Measurements from ENCODE around the gene CCDC3. TPM values are rescaled to one million over a fixed set of nuclear protein-coding genes. Genes with fewer than 3 reads are reported as not detected.
A peak's percentile ranks its signal among the peaks of the same experiment; 100 is the strongest.

Gene CCDC3
- polyA plus RNA-seq (2013, experiment 1 of 2) = 1.8 TPM
- 2.3 TPM for polyA plus RNA-seq (2013, experiment 2 of 2)

GRCh38 chr10:13001041-13001886 is at the start of gene CCDC3:
Gene CCDC3 (minus strand): TSS chr10:13001713. CDS start chr10:13001570, 143 bp downstream.
- peaks cover 48% of the 10 kb centered on the region for H3K27me3 ChIP-seq (ENCODE audit: insufficient read depth, low read length)
- peak within 1 kb of the TSS; percentile 49 for H3K4me3 ChIP-seq (ENCODE audit: low read length)
- WGBS = 2% methylated on average over 93 of the region's 93 CpGs
- H3K9me3 ChIP-seq (ENCODE audit: insufficient read depth, low read depth, low read length) = 0 out of 2 replicates have a peak, but pooled peaks cover 3% of the 10 kb centered on the region
- H3K9ac ChIP-seq (ENCODE audit: low read depth, low read length) = peak within 1 kb of the TSS; percentile 20; the same call in 1 of the 2 replicates
- no peaks in the 10 kb centered on the region for H3K36me3 ChIP-seq (ENCODE audit: insufficient read depth, low read length)
- H3K27ac ChIP-seq (ENCODE audit: low read depth, low read length) = no peak within 1 kb of the TSS
- peaks cover 2% of the 10 kb centered on the region; the same call in 1 of the 2 replicates for H3K4me1 ChIP-seq (ENCODE audit: insufficient read depth, low read length)

DNA sequence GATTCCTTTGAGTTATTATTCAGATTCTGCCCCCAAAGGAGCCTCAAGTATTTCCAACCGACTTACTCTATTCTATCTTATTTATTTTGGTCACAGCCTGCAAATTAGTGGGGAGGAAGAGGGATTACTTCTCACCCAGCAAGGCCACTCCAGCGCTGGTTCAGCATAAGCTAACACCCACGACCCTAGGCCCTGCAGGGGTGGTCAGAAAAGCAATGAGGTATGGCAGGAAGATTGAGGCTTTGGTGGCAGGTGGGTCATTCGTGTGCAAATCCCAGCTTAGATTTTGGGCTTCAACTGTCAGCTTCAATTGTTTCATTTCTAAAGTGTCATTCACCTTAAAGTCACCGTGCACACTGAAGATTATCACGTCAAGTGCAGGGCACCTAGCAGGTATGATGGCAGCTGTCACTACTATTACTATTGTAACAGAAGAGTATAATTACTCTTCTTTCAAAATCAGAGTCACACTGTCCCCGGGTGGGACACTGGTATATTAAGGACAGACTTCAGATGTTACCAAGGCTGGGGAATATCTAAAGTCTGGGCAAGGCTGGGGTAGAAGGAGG is 49.7 kb upstream of the CCDC3 start:
- no peaks in the 10 kb centered on the region for H3K9me3 ChIP-seq (ENCODE audit: insufficient read depth, low read depth, low read length)
- H3K4me1 ChIP-seq (ENCODE audit: insufficient read depth, low read length) = peaks cover 19% of the 10 kb centered on the region
- H3K4me3 ChIP-seq (ENCODE audit: low read length) = no peak overlapping the region
- H3K9ac ChIP-seq (ENCODE audit: low read depth, low read length) = no peak overlapping the region
- WGBS = 48% methylated on average over 6 of the region's 7 CpGs
- H3K27ac ChIP-seq (ENCODE audit: low read depth, low read length) = no peak overlapping the region
- no peaks in the 10 kb centered on the region for H3K36me3 ChIP-seq (ENCODE audit: insufficient read depth, low read length)
- H3K27me3 ChIP-seq (ENCODE audit: insufficient read depth, low read length) = no peaks in the 10 kb centered on the region

- no peak overlapping the region for H3K9ac ChIP-seq (ENCODE audit: low read depth, low read length)
- 79% methylated on average over 6 of the region's 6 CpGs for WGBS
Observed at GRCh38 chr10:13049774-13050420, 48.4 kb upstream of the CCDC3 start.

GRCh38 chr10:13048762-13049161 is 47.2 kb upstream of the CCDC3 start:
- no peak overlapping the region for H3K4me3 ChIP-seq (ENCODE audit: low read length)
- H3K36me3 ChIP-seq (ENCODE audit: insufficient read depth, low read length) = no peaks in the 10 kb centered on the region
- no peaks in the 10 kb centered on the region for H3K27me3 ChIP-seq (ENCODE audit: insufficient read depth, low read length)
- H3K27ac ChIP-seq (ENCODE audit: low read depth, low read length) = no peak overlapping the region
- H3K4me1 ChIP-seq (ENCODE audit: insufficient read depth, low read length) = peaks cover 19% of the 10 kb centered on the region
- H3K9me3 ChIP-seq (ENCODE audit: insufficient read depth, low read depth, low read length) = no peaks in the 10 kb centered on the region
- WGBS = 91% methylated on average over 2 of the region's 3 CpGs
- no peak overlapping the region for H3K9ac ChIP-seq (ENCODE audit: low read depth, low read length)

More at GRCh38 chr10:13049774-13050420, 48.4 kb upstream of the CCDC3 start:
- Histone ChIP-seq H3K9me3 (ENCODE audit: insufficient read depth, low read depth, low read length) (no peaks in the 10 kb centered on the region), H3K27me3 (ENCODE audit: insufficient read depth, low read length) (no peaks in the 10 kb centered on the region), H3K4me3 (ENCODE audit: low read length) (no peak overlapping the region), H3K36me3 (ENCODE audit: insufficient read depth, low read length) (no peaks in the 10 kb centered on the region), H3K4me1 (ENCODE audit: insufficient read depth, low read length) (peaks cover 19% of the 10 kb centered on the region), H3K27ac (ENCODE audit: low read depth, low read length) (no peak overlapping the region)

- H3K4me3 ChIP-seq (ENCODE audit: low read length) = no peak overlapping the region
- H3K27me3 ChIP-seq (ENCODE audit: insufficient read depth, low read length) = no peaks in the 10 kb centered on the region
- H3K36me3 ChIP-seq (ENCODE audit: insufficient read depth, low read length) = no peaks in the 10 kb centered on the region
- no peak overlapping the region; the same call in 1 of the 2 replicates for H3K27ac ChIP-seq (ENCODE audit: low read depth, low read length)
- H3K9ac ChIP-seq (ENCODE audit: low read depth, low read length) = no peak overlapping the region
- H3K9me3 ChIP-seq (ENCODE audit: insufficient read depth, low read depth, low read length) = no peaks in the 10 kb centered on the region
- peaks cover 19% of the 10 kb centered on the region for H3K4me1 ChIP-seq (ENCODE audit: insufficient read depth, low read length)
- 63% methylated on average over 12 of the region's 12 CpGs for WGBS
Observed at GRCh38 chr10:13047529-13048206, 46.2 kb upstream of the CCDC3 start.

DNA sequence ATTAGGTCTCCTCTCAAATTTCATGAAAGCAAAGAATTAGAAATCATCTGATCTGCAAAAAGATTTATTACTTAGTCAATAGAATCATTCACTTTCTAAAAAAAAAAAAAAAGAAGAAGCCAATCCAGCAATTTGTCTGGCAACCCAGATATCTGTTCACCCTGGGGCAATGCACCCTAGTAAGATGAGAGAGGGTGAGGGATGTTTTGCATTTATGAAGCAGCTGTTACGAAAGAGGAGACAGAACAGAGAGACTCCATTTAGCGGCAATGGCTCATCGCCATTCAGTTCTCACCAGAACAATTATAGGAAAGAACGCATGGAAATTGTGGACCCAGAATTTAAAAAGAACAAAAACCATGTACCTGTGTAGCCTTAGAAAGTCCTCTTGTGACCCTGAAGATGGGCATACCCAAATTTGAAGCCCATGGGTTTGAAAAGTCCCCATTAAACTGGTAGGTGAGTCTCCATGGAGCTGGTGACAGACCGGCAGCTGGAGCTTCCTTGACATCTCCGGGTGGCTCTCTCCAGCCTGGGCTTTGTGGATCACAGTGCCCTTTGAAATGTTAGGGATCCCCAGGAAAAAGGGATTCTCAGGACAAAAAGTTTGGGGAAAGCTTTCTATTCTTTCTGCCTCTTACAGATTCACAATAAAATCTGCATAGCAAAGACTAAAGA is 45.5 kb upstream of the CCDC3 start:
- H3K27ac ChIP-seq (ENCODE audit: low read depth, low read length) = no peak overlapping the region
- no peaks in the 10 kb centered on the region for H3K27me3 ChIP-seq (ENCODE audit: insufficient read depth, low read length)
- 71% methylated on average over 6 of the region's 6 CpGs for WGBS
- H3K4me1 ChIP-seq (ENCODE audit: insufficient read depth, low read length) = peaks cover 19% of the 10 kb centered on the region
- H3K9ac ChIP-seq (ENCODE audit: low read depth, low read length) = no peak overlapping the region
- H3K4me3 ChIP-seq (ENCODE audit: low read length) = no peak overlapping the region
- H3K9me3 ChIP-seq (ENCODE audit: insufficient read depth, low read depth, low read length) = no peaks in the 10 kb centered on the region
- no peaks in the 10 kb centered on the region for H3K36me3 ChIP-seq (ENCODE audit: insufficient read depth, low read length)

DNA sequence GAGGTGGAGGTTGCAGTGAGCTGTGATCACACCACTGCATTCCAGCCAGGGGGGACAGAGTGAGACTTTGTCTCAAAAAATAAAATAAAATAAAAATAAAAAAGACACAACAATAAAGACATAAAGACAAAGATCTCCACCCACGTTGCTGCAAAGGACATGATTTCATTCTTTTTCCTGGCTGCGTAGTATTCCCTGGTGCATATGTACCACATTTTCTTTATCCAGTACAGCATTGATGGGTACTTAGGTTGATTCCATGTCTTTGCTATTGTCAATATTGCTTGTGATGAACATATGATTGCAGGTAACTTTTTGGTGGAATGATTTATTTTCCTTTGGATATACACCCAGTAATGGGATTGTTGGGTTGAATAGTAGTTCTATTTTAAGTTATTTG is 42.0 kb upstream of the CCDC3 start:
- Histone ChIP-seq H3K4me1 (ENCODE audit: insufficient read depth, low read length) (peaks cover 13% of the 10 kb centered on the region; the same call in 1 of the 2 replicates), H3K9me3 (ENCODE audit: insufficient read depth, low read depth, low read length) (no peaks in the 10 kb centered on the region), H3K9ac (ENCODE audit: low read depth, low read length) (no peak overlapping the region), H3K27me3 (ENCODE audit: insufficient read depth, low read length) (no peaks in the 10 kb centered on the region), H3K27ac (ENCODE audit: low read depth, low read length) (no peak overlapping the region), H3K36me3 (ENCODE audit: insufficient read depth, low read length) (no peaks in the 10 kb centered on the region), H3K4me3 (ENCODE audit: low read length) (no peak overlapping the region)
- WGBS = 96% methylated on average over 2 of the region's 2 CpGs

DNA sequence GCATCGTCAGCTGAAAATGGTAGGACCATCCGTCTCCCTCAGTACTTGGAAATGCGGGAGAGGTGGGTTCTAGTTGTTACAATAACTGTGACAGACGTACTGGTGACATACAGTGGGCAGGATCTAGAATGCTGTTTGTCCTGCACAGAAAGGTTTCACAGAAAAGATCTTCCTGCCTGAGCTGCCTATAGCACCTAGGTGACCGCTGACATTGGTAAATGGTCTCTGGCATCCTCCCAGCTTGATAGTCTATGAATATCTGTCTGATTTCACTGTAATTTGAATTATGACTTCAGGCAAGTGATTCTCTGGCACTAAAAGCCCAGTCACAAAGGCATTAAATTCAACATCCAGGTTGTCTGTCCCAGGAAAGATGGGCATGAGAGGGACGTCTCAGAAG is 38.2 kb upstream of the CCDC3 start:
- Histone ChIP-seq H3K4me1 (ENCODE audit: insufficient read depth, low read length) (no peaks in the 10 kb centered on the region), H3K9me3 (ENCODE audit: insufficient read depth, low read depth, low read length) (no peaks in the 10 kb centered on the region), H3K27me3 (ENCODE audit: insufficient read depth, low read length) (no peaks in the 10 kb centered on the region), H3K27ac (ENCODE audit: low read depth, low read length) (no peak overlapping the region), H3K36me3 (ENCODE audit: insufficient read depth, low read length) (no peaks in the 10 kb centered on the region), H3K4me3 (ENCODE audit: low read length) (no peak overlapping the region), H3K9ac (ENCODE audit: low read depth, low read length) (no peak overlapping the region)
- 94% methylated on average over 6 of the region's 6 CpGs for WGBS

- no peaks in the 10 kb centered on the region for H3K9me3 ChIP-seq (ENCODE audit: insufficient read depth, low read depth, low read length)
- H3K27me3 ChIP-seq (ENCODE audit: insufficient read depth, low read length) = no peaks in the 10 kb centered on the region
- no peaks in the 10 kb centered on the region for H3K4me1 ChIP-seq (ENCODE audit: insufficient read depth, low read length)
- 91% methylated on average over 2 of the region's 2 CpGs for WGBS
- H3K4me3 ChIP-seq (ENCODE audit: low read length) = no peak overlapping the region
- no peak overlapping the region for H3K27ac ChIP-seq (ENCODE audit: low read depth, low read length)
- H3K9ac ChIP-seq (ENCODE audit: low read depth, low read length) = no peak overlapping the region
- H3K36me3 ChIP-seq (ENCODE audit: insufficient read depth, low read length) = no peaks in the 10 kb centered on the region
Observed at GRCh38 chr10:13038391-13038790, 36.9 kb upstream of the CCDC3 start.

GRCh38 chr10:13037832-13038231 is 36.3 kb upstream of the CCDC3 start:
- Histone ChIP-seq H3K9ac (ENCODE audit: low read depth, low read length) (no peak overlapping the region), H3K27ac (ENCODE audit: low read depth, low read length) (no peak overlapping the region), H3K36me3 (ENCODE audit: insufficient read depth, low read length) (no peaks in the 10 kb centered on the region), H3K9me3 (ENCODE audit: insufficient read depth, low read depth, low read length) (no peaks in the 10 kb centered on the region), H3K27me3 (ENCODE audit: insufficient read depth, low read length) (no peaks in the 10 kb centered on the region), H3K4me3 (ENCODE audit: low read length) (no peak overlapping the region), H3K4me1 (ENCODE audit: insufficient read depth, low read length) (no peaks in the 10 kb centered on the region)
- WGBS = 100% methylated on average over 2 of the region's 2 CpGs
